Measurements from ENCODE around the gene ACER3. TPM values are rescaled to one million over a fixed set of nuclear protein-coding genes. Genes with fewer than 3 reads are reported as not detected.

ACER3 gene
- total and polyA plus RNA-seq, 2 of the 4 experiments (the other 2 are of a cell fraction) = 3.5 to 10.0 TPM

DNA sequence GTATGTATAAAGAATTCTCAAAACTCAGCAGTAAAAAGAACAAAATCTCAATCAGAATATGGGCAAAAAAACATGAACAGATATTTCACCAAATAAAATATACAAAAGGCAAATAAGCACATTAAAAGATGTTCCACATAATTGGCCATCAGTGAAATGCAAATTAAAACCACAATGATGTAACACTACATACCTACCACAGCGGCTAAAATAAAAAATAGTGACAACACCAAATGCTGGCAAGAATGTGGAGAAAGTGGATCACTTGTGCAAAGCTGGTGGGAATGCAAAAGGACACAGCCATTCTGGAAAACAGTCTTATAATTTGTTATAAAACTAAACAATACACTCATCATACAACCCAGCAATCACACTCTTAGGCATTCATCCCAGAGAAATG is 38.3 kb upstream of the ACER3 start:
- H3K27ac ChIP-seq (ENCODE audit: insufficient read depth, low read length) = no peak overlapping the region
- dilution Hi-C loops (cut with HindIII; ENCODE audit: low sequenced_read_pairs, unreplicated experiment) (no loop called here), in situ Hi-C loops (cut with MboI; ENCODE audit: low sequenced_read_pairs) (no loop called here), intact Hi-C loops (cut with micrococcal nuclease) (no loop called here)
- H2AK5ac ChIP-seq (ENCODE audit: low read depth, low read length) = no peak overlapping the region
- H2BK120ac ChIP-seq (ENCODE audit: low read depth, low read length) = no peak overlapping the region
- H4K5ac ChIP-seq (ENCODE audit: low read depth, low read length) = no peak overlapping the region
- no peak overlapping the region for H3K4ac ChIP-seq (ENCODE audit: low read depth, low read length)
- H3K18ac ChIP-seq (ENCODE audit: low read depth, low read length) = no peak overlapping the region
- H3K4me2 ChIP-seq (ENCODE audit: low read depth, low read length) = no peak overlapping the region
- H4K91ac ChIP-seq (ENCODE audit: insufficient read depth, low read depth, low read length) = no peak overlapping the region
- H3K36me3 ChIP-seq (ENCODE audit: control insufficient read depth, insufficient read depth, low read length) = no peaks in the 10 kb centered on the region
- no peak overlapping the region for H2AFZ ChIP-seq (replicated peaks; ENCODE audit: low read length, poor library complexity)
- no peak overlapping the region for H4K8ac ChIP-seq (ENCODE audit: low read depth in 2 of 2, low read length in 2 of 2)
- H2AK9ac ChIP-seq (replicated peaks; ENCODE audit: low read depth, low read length, poor library complexity) = no peak overlapping the region
- H3K56ac ChIP-seq (ENCODE audit: extremely low read depth, insufficient read depth, low read length) = no peak overlapping the region
- POLR2A ChIA-PET (ENCODE audit: unreplicated experiment) = no interaction called here
- H4K20me1 ChIP-seq (ENCODE audit: insufficient read depth, low read length) = no peaks in the 10 kb centered on the region
- no peak overlapping the region for H2BK5ac ChIP-seq (ENCODE audit: low read depth, low read length, poor library complexity, severe bottlenecking)
- no TSS peak for BruUV-seq (replicated peaks)
- DNase-seq (no peak), ATAC-seq (ENCODE audit: low read depth) (no peak)
- H3K27me3 ChIP-seq (ENCODE audit: control insufficient read depth, insufficient read depth, low read length) = peaks cover 7% of the 10 kb centered on the region
- H3K4me3 ChIP-seq (ENCODE audit: insufficient read depth, low read depth, low read length) = no peak overlapping the region
- peaks cover 5% of the 10 kb centered on the region for H3K9me1 ChIP-seq (ENCODE audit: insufficient read depth, low read length)
- no peak overlapping the region for H2BK15ac ChIP-seq (ENCODE audit: low read depth, low read length)
- H3K9ac ChIP-seq (ENCODE audit: low read depth, low read length) = no peak overlapping the region
- no peak overlapping the region for H3K14ac ChIP-seq (replicated peaks; ENCODE audit: low read depth, low read length)
- peaks cover 3% of the 10 kb centered on the region for H3K4me1 ChIP-seq (ENCODE audit: control insufficient read depth, insufficient read depth, low read length)
- no CpG with 5 or more reads among the region's 1 CpG for WGBS, 2 experiments (ENCODE audit: extremely low coverage in 2 of 2, insufficient read length in 1 of 2)
- H3K9me3 ChIP-seq (ENCODE audit: control insufficient read depth, insufficient read depth, low read length) = no peaks in the 10 kb centered on the region
- no peak overlapping the region for H3K23ac ChIP-seq (ENCODE audit: low read depth, low read length)
- CTCF ChIA-PET = no interaction called here
- TF ChIP-seq, protein P1, sequence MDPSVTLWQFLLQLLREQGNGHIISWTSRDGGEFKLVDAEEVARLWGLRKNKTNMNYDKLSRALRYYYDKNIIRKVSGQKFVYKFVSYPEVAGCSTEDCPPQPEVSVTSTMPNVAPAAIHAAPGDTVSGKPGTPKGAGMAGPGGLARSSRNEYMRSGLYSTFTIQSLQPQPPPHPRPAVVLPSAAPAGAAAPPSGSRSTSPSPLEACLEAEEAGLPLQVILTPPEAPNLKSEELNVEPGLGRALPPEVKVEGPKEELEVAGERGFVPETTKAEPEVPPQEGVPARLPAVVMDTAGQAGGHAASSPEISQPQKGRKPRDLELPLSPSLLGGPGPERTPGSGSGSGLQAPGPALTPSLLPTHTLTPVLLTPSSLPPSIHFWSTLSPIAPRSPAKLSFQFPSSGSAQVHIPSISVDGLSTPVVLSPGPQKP (IDR thresholded peaks at IDR 0.05; ENCODE audit: borderline replicate concordance, low read depth, low read length) = no peak
- TF ChIP-seq MAZ (IDR thresholded peaks at IDR 0.05; ENCODE audit: borderline replicate concordance, low read depth, low read length) (no peak), MAFK (IDR thresholded peaks at IDR 0.05; ENCODE audit: low read depth, low read length) (no peak), POLR2A (IDR thresholded peaks at IDR 0.05; ENCODE audit: low read depth, low read length) (no peak), NFE2L2 (IDR thresholded peaks at IDR 0.05; ENCODE audit: low read depth, low read length) (no peak), CEBPB (IDR thresholded peaks at IDR 0.05; ENCODE audit: low read depth, low read length) (no peak), BHLHE40 (IDR thresholded peaks at IDR 0.05; ENCODE audit: low read depth, low read length) (no peak), FOS (IDR thresholded peaks at IDR 0.05; ENCODE audit: low read depth, low read length) (no peak), MXI1 (IDR thresholded peaks at IDR 0.05; ENCODE audit: borderline replicate concordance, low read depth, low read length) (no peak), CHD1 (IDR thresholded peaks at IDR 0.05; ENCODE audit: low read depth, low read length) (no peak), RFX5 (IDR thresholded peaks at IDR 0.05; ENCODE audit: low read depth, low read length) (no peak), RAD21 (IDR thresholded peaks at IDR 0.05; ENCODE audit: low read length) (no peak), RCOR1 (IDR thresholded peaks at IDR 0.05; ENCODE audit: insufficient replicate concordance, low read length) (no peak)
- TF ChIP-seq, protein P2, sequence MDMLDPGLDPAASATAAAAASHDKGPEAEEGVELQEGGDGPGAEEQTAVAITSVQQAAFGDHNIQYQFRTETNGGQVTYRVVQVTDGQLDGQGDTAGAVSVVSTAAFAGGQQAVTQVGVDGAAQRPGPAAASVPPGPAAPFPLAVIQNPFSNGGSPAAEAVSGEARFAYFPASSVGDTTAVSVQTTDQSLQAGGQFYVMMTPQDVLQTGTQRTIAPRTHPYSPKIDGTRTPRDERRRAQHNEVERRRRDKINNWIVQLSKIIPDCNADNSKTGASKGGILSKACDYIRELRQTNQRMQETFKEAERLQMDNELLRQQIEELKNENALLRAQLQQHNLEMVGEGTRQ (IDR thresholded peaks at IDR 0.05; ENCODE audit: low read depth, low read length) = no peak
- TF ChIP-seq, protein P3, sequence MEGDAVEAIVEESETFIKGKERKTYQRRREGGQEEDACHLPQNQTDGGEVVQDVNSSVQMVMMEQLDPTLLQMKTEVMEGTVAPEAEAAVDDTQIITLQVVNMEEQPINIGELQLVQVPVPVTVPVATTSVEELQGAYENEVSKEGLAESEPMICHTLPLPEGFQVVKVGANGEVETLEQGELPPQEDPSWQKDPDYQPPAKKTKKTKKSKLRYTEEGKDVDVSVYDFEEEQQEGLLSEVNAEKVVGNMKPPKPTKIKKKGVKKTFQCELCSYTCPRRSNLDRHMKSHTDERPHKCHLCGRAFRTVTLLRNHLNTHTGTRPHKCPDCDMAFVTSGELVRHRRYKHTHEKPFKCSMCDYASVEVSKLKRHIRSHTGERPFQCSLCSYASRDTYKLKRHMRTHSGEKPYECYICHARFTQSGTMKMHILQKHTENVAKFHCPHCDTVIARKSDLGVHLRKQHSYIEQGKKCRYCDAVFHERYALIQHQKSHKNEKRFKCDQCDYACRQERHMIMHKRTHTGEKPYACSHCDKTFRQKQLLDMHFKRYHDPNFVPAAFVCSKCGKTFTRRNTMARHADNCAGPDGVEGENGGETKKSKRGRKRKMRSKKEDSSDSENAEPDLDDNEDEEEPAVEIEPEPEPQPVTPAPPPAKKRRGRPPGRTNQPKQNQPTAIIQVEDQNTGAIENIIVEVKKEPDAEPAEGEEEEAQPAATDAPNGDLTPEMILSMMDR (conservative IDR thresholded peaks at IDR 0.05; ENCODE audit: low read depth, low read length) = no peak
- no peak overlapping the region for H2BK20ac ChIP-seq (ENCODE audit: low read depth, low read length)
- no peaks in the 10 kb centered on the region for H3K79me1 ChIP-seq (ENCODE audit: low read depth in 1 of 2, low read length in 2 of 2)
